Activated CD4-positive, alpha-beta T cell treated with anti-CD3 and anti-CD28 coated beads, Interleukin-2, amount 50 U/mL, for 1 hour (primary cell): ENCODE results near the gene WLS.

Source experiments
- DNase-seq: peaks from one replicate; pipeline ENCODE4 v3.0.0-alpha.2; 2020

Gene WLS

GRCh38 chr1:68227598-68227997 is 4.7 kb downstream of the WLS start:
- DNase-seq, result no peak

DNA sequence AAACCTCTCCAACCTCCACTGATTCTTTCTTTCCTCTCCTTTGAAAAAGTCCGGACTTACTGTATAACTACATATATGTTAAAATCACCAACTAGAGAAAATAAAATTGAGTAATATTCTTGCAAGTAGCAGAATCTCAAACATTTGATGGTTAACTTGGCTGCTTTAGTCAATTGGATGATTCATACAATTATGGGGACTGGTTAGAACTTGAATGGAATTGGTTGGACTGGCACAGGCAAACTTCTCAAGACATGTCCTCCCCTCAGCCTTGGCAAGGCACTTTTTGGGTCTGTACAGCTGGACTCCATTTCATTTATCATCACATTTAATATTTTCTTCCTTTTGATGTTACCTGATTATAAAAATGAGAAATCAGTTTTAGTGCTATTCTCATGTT is 6.5 kb downstream of the WLS start:
- no peak for DNase-seq

DNA sequence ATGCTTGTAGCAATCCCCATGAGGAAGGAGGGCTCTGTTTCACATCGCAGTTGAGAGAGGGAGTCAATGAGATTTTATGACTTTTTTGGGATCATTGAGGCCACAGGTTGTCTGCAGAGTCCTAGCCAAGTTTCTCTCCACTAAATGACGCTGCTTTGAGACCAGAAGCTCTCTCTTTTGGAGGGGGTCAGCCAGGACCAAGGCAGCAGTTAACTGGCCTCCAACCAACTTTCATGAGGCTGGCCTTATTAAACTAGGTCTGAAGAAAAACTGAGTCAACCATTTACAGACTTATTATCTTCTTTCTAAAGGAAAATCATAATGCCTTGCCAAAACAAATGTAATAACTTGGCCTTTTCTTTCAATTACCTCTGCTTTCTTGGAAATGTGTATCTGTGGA is 8.6 kb downstream of the WLS start:
- no peak for DNase-seq

GRCh38 chr1:68221980-68222373 is 10.3 kb downstream of the WLS start:
- DNase-seq, result no peak

- no peak for DNase-seq
Observed at GRCh38 chr1:68221001-68221979, 11.0 kb downstream of the WLS start.

- no peak for DNase-seq
Observed at GRCh38 chr1:68220420-68220819, 11.9 kb downstream of the WLS start.

GRCh38 chr1:68218490-68218889 is 13.8 kb downstream of the WLS start:
- no peak for DNase-seq

DNA sequence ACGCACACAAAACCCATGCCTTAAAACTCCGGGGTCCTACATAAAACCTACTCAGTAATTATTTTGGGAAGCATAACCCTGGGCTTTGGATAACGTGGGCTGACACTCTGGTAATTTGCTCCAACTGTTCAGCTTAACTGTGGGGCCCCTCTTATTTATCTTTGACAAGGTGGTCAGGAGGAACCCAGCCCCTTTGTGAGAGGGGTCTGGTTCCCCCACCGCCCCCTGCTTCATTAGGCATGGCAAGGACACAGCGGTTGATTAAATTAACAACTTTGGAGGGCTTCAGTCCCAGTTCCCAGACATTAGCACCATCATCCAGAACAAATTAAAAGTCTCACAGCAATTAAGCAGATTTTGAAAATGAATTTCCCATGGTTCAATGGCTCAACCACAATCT is 14.7 kb downstream of the WLS start:
- no peak for DNase-seq

- no peak for DNase-seq
Observed at GRCh38 chr1:68217060-68217554, 15.2 kb downstream of the WLS start.

- DNase-seq, result no peak
Observed at GRCh38 chr1:68216089-68216772, 16.1 kb downstream of the WLS start.

- no peak for DNase-seq
Observed at GRCh38 chr1:68213843-68214242, 18.5 kb downstream of the WLS start.

GRCh38 chr1:68211761-68212380 is 20.5 kb downstream of the WLS start:
- no peak for DNase-seq

GRCh38 chr1:68210829-68211228 is 21.5 kb downstream of the WLS start:
- DNase-seq, result no peak

- no peak for DNase-seq
Observed at GRCh38 chr1:68210027-68210426, 22.3 kb downstream of the WLS start.

- no peak for DNase-seq
Observed at GRCh38 chr1:68206848-68207689, 25.3 kb downstream of the WLS start.

DNA sequence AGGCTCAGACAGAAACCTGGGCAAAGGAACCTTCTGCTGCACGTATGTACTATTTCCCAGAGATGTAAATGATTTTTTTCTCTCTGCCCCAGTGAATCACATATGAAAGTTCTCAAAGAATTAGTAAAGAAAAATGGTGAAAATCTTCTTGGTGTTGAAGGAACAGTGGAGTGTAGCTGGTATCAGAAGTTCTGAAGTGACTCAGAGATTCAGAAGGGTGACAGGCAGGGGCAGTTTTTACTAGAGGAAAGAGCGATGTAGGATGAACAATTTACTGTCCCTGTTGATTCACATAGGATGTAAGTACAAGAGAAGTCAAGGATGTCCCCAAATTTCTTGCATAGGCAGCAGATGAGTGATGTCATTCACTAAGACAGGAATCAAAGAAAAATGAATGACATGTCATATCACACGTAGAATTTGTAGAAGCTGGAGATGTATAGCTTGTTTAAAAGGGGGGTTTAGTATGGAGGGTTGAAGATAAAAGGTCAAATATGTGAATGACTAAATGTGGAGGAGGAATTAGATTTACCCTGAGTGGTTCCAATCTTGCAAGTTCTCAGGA is 26.4 kb downstream of the WLS start:
- DNase-seq, result no peak

DNA sequence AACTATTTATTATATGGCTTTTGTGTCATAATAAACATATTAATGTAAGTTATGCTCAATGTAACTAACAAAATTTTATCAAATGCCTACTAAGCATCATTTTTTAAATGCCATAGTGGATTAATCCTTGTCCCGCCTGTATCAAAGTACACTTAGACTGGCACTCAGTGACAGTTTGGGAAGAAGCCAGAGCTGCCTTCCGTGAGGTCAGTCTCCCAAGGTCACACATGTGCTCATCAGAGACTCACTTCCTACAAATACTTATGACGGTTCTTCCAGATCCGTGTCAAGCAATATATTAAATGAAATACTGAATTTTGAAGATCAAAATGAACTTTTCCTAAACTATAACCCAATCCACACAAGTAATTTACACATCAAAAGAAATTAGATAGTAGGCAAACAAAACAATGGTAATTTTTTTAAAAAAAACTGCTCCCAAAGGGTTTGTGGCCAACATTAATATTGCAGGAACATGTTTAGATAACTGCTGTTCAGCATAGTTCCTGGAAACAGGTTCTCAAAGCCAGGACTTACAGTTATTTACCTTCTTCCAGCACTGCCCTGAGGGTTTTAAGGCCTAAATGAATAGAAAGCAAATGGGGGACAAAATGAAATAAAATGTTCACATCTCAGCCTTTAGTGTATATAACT is 27.2 kb downstream of the WLS start:
- no peak for DNase-seq

DNA sequence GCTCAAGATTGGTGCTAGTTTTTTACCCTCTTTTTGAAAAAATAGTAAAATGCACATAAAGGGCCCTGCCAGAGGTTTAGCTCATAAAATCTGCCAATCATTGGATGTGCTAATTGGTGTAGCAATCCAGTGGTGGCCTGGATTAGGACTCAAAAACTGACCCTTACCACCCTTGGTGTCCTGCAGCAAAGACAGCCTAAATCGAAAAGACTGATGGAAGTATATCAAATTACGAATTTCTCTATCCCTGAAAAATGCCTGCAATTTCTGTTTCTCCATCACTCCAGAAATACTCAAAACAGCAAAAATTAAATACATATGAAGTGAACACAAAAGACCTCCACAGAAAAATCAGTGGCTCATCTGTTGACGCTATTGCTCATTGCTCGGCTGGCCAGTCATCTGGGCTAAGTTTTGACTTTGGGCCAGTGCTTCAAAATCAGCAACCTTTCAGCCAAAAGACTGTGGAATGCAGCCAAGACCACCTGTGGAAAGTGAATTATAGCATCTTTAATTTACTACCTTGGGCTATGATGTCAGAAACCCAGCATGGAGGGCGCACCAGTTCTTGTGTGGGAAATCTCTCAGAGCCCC is 30.0 kb downstream of the WLS start:
- no peak for DNase-seq

- no peak for DNase-seq
Observed at GRCh38 chr1:68201546-68202238, 30.6 kb downstream of the WLS start.

GRCh38 chr1:68199603-68200002 is 32.7 kb downstream of the WLS start:
- no peak for DNase-seq

GRCh38 chr1:68198752-68199151 is 33.6 kb downstream of the WLS start:
- DNase-seq, result no peak
